GM12801 (cell line): ENCODE results near the gene RNASE7.

Experiments
- TF ChIP-seq, protein P1 (sequence below): IDR thresholded peaks from one replicate; pipeline ENCODE4 v1.5.1; 2011; ENCODE audit warnings: control low read depth; ENCODE audit not compliant: insufficient read length; ENCODE audit errors: extremely low read depth

Gene RNASE7

DNA sequence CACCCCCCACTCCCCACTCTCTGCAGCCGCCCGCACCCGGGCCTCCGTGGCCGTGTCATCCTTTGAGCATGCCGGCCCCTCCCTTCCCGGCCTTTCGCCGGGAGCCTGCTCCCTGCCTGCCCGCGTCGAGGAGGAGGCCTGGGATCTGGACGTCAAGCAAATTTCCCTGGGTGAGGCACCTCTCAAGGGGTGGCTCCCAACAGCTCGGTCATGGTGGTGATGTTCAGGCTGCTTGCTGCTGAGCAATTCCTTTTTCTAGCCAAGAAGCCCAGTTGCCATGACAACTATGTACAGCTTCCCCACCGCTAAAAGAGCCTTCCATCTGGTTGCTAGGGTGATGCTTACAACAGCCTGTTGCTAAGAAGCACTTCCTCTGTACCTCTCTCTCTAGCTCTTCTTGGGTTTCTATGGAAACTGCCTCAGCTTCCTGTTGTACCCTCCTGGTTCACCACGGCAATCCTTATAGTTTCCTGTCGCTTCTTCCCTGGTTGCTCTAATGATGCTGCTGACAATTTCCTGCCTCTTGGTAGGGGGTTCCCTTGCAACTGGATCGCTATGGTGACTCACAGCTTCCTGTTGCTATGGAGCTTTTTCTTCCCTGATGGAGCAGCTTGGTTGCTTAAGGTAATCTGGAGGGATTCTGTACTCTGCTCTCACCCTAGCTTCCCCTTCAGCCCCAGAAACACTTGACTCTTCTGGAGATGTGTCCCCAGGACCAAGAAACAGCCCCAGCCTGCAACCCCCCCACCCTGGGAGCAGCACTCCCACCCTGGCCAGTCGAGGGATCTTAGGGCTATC lies 45.3 kb downstream of the RNASE7 start:
- TF ChIP-seq, protein P1, sequence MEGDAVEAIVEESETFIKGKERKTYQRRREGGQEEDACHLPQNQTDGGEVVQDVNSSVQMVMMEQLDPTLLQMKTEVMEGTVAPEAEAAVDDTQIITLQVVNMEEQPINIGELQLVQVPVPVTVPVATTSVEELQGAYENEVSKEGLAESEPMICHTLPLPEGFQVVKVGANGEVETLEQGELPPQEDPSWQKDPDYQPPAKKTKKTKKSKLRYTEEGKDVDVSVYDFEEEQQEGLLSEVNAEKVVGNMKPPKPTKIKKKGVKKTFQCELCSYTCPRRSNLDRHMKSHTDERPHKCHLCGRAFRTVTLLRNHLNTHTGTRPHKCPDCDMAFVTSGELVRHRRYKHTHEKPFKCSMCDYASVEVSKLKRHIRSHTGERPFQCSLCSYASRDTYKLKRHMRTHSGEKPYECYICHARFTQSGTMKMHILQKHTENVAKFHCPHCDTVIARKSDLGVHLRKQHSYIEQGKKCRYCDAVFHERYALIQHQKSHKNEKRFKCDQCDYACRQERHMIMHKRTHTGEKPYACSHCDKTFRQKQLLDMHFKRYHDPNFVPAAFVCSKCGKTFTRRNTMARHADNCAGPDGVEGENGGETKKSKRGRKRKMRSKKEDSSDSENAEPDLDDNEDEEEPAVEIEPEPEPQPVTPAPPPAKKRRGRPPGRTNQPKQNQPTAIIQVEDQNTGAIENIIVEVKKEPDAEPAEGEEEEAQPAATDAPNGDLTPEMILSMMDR = no peak

DNA sequence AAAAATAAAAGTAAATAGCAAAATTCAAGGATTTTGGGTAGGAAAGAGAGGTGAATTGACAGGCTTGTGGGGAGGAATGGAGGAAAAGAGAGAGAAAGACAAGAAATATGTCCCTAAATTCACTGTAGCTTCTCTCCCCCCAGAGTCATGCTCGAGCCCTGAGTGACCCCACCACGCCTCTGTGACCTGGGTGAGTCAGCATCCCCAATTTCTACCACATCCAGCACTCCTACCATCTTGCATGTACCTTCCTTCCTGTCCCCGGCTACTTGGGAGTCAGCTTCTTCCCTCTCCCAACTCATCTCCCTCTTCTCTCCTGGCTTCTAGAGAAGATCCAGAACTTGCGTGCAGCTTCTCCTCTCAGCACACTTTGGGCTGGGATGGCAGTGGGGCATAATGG lies 46.5 kb downstream of the RNASE7 start:
- TF ChIP-seq, protein P1 = no peak

DNA sequence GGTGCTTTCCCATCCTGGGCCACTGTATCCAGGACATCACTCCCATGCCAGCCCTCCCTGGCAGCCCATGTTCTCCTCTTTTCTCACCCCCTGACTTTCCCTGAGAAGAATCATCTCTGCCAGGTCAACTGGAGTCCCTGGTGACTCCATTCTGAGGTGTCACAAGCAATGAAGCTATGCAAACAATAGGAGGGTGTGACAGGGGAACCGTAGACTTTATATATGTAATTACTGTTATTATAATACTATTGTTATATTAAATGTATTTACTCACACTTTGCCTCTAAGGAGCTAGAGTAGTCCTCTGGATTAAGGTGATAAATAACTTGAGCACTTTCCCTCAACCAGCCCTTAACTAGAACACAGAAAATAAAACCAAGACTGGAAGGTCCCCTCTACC lies 47.1 kb downstream of the RNASE7 start:
- TF ChIP-seq, protein P1 = no peak

DNA sequence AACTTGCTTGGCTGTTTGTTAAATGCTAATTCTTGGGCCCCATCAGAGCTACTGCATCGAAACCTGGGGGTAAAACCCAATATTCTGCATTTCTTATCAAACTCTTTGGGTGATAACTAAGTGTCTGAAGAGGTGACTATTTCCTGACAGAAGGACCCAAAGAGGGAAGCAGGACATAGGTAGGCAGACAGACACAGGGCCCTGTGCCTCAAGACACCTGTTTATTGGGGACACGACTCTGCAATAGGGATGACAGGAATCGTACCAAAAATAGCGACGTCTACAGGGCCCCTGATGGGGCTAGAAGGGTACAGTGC lies 47.7 kb downstream of the RNASE7 start:
- TF ChIP-seq, protein P1 = no peak

DNA sequence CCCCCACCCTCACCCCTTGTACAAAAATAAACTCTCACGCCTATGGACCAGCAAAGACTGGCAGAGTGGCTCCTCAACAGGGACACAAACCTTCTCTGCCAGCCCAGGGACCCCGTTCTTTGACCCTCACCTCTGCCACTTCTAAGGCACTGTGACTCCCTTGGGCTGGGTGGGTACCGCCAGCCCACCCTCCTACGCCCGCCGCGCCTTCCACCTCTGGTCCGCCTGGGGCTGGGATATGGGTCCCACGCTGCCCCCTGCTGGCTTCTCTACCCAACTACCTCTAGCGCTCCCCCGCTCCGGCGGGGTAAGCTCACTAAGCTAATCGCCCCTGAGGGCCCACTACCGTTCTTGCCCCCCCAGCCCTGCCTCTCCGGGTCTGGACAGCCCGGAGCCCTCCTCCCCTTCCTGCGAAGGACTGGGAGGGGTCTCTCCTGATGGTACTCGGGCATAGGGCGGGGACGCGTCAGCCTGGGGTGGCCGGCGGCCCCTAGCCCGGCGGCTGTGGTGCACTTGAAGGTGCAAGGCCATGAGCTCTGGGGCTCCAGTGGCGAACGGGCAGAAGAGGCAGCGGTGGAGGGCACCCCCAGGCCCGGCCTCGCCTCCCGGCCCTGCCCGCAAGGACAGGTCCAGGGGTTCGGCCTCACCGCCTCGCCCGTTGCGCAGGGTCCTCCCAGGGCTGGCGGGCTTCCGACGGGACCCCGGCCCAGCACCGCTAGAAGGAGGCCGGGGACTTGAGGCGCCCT lies 48.2 kb downstream of the RNASE7 start:
- TF ChIP-seq, protein P1 = no peak

DNA sequence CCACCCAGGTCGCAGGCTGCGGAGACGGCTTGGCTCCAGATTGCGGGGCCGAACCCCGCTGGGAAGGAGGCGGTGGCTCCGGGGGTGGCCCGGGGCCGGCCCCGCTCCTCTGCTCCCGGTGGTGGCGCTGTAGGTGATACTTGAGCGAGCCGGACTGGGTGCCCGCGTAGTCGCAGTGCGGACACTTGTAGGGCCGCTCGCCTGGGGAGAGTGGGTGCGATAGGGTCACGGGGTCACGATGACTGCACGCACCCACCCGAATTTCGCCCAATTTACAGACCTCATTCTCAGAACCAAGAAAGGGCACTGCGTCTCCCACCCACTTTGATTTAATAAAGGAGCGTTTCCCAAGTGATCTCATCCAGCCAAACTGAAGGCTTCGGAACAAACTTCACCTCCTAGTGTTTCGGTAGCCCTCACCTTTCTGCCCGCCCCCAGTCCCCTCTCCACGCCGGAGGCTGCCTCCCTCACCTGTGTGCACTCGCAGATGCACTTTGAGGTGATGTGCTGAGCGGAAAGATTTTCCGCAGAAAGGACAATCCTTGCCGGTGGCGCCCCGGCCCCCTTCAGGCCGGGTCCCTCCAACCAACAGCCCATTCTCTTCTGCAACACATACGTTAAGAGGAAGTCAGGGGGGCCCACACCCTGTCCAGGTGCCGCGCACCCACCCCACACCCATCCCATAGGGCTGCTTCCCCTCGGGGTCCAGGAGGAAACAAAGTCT lies 48.9 kb downstream of the RNASE7 start:
- TF ChIP-seq, protein P1 = no peak

DNA sequence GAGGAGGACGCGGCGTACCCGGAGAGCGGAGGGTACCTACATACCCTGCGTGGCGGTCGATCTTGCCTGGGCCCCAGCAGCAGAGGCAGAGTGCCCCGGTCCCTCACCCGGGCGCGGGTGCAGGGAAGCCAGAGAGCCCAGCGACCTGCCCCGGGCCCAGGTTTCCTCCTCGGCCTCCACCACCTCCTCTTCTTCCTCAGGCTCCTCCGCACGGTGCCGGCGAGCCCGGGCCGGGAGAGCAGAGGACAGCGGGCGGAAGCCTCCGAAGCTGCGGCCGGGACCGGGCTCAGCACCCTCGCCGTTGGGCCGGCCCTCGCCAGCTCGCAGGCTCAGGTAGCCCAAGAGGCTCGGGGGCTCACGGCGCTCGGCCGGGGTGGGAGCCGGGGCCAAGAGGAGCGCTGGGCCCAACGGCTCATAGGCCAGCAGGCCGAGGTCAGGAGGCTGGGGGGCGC lies 49.7 kb downstream of the RNASE7 start:
- TF ChIP-seq, protein P1 = no peak
